ENCODE results near the gene CLDN20. TPM values are rescaled to one million over a fixed set of nuclear protein-coding genes. Genes with fewer than 3 reads are reported as not detected.

Gene CLDN20
- polyA plus RNA-seq, 4 donors, result 0.38 to 2.7 (median 1.6) TPM

GRCh38 chr6:155244434-155244833 lies 19.4 kb upstream of the CLDN20 start:
- no peak for DNase-seq (ENCODE audit: low read depth in 4 of 4, low spot score in 2 of 4)

GRCh38 chr6:155245193-155245592 lies 18.6 kb upstream of the CLDN20 start:
- no peak for DNase-seq (ENCODE audit: low read depth in 4 of 4, low spot score in 2 of 4)

GRCh38 chr6:155245831-155246230 lies 18.0 kb upstream of the CLDN20 start:
- no peak for DNase-seq (ENCODE audit: low read depth in 4 of 4, low spot score in 2 of 4)

GRCh38 chr6:155246825-155247224 lies 17.0 kb upstream of the CLDN20 start:
- DNase-seq (ENCODE audit: low read depth in 4 of 4, low spot score in 2 of 4), result no peak

- DNase-seq (ENCODE audit: low read depth in 4 of 4, low spot score in 2 of 4), result no peak
Measured at GRCh38 chr6:155247618-155248007, 16.2 kb upstream of the CLDN20 start.

- DNase-seq (ENCODE audit: low read depth in 4 of 4, low spot score in 2 of 4), result peak in 2 of 4 donors; percentile 23 to 37
Measured at GRCh38 chr6:155248008-155249001, 15.5 kb upstream of the CLDN20 start.

- no peak for DNase-seq (ENCODE audit: low read depth in 4 of 4, low spot score in 2 of 4)
Measured at GRCh38 chr6:155250701-155251381, 13.0 kb upstream of the CLDN20 start.

GRCh38 chr6:155252581-155252980 lies 11.2 kb upstream of the CLDN20 start:
- no peak for DNase-seq (ENCODE audit: low read depth in 4 of 4, low spot score in 2 of 4)

GRCh38 chr6:155253337-155253736 lies 10.5 kb upstream of the CLDN20 start:
- no peak for DNase-seq (ENCODE audit: low read depth in 4 of 4, low spot score in 2 of 4)

GRCh38 chr6:155254139-155254538 lies 9.7 kb upstream of the CLDN20 start:
- DNase-seq (ENCODE audit: low read depth in 4 of 4, low spot score in 2 of 4), result no peak

GRCh38 chr6:155256122-155256795 lies 7.6 kb upstream of the CLDN20 start:
- DNase-seq (ENCODE audit: low read depth in 4 of 4, low spot score in 2 of 4), result no peak

GRCh38 chr6:155257796-155258195 lies 6.0 kb upstream of the CLDN20 start:
- no peak for DNase-seq (ENCODE audit: low read depth in 4 of 4, low spot score in 2 of 4)

- DNase-seq (ENCODE audit: low read depth in 4 of 4, low spot score in 2 of 4), result no peak
Measured at GRCh38 chr6:155259204-155259603, 4.6 kb upstream of the CLDN20 start.

GRCh38 chr6:155259897-155260296 lies 3.9 kb upstream of the CLDN20 start:
- no peak for DNase-seq (ENCODE audit: low read depth in 4 of 4, low spot score in 2 of 4)

GRCh38 chr6:155260686-155261085 lies 3.1 kb upstream of the CLDN20 start:
- no peak for DNase-seq (ENCODE audit: low read depth in 4 of 4, low spot score in 2 of 4)

GRCh38 chr6:155261111-155261900 lies 2.5 kb upstream of the CLDN20 start:
- DNase-seq (ENCODE audit: low read depth in 4 of 4, low spot score in 2 of 4), result no peak

GRCh38 chr6:155262655-155263054 lies 1.2 kb upstream of the CLDN20 start:
- no peak for DNase-seq (ENCODE audit: low read depth in 4 of 4, low spot score in 2 of 4)

GRCh38 chr6:155264693-155265320 lies 994 bp downstream of the CLDN20 start:
- no peak for DNase-seq (ENCODE audit: low read depth in 4 of 4, low spot score in 2 of 4)

- DNase-seq (ENCODE audit: low read depth in 4 of 4, low spot score in 2 of 4), result no peak
Measured at GRCh38 chr6:155265843-155266535, 2.2 kb downstream of the CLDN20 start.

Data from left renal cortex interstitium (tissue), 4 donors.